DND-41 (cell line): Measurements from ENCODE around the gene POU6F2.

ENCODE experiments used
- ATAC-seq: fragments of 200-7000 bp; cut with Tn5 transposase; 3 replicates; pipeline ENCODE4 v1.9.1; 2021; ENCODE audit warnings: low read depth; ENCODE audit not compliant: insufficient read depth
- DNase-seq: peaks from one replicate; pipeline ENCODE4 v3.0.0-alpha.2; 2020
- H2AFZ ChIP-seq: 2 replicates; pipeline ENCODE4 v1.6.0; 2012; ENCODE audit warnings: low read depth, low read length
- H3K27ac ChIP-seq: 2 replicates; pipeline ENCODE4 v1.5.1; 2012; ENCODE audit warnings: low read length, inconsistent platforms
- H3K27me3 ChIP-seq: fragments of 200-600 bp; sonication (generic); 2 replicates; pipeline ENCODE4 v1.6.0; 2012; ENCODE audit warnings: low read length, mild to moderate bottlenecking, inconsistent platforms; ENCODE audit not compliant: insufficient read depth, poor library complexity
- H3K36me3 ChIP-seq: 2 replicates; pipeline ENCODE4 v1.5.1; 2012; ENCODE audit warnings: low read length, inconsistent platforms; ENCODE audit not compliant: insufficient read depth
- H3K4me1 ChIP-seq: 2 replicates; pipeline ENCODE4 v1.5.1; 2012; ENCODE audit warnings: mild to moderate bottlenecking, low read length; ENCODE audit not compliant: insufficient read depth
- H3K4me2 ChIP-seq: 2 replicates; pipeline ENCODE4 v1.6.0; 2012; ENCODE audit warnings: mild to moderate bottlenecking, moderate library complexity, low read length, inconsistent platforms; ENCODE audit not compliant: insufficient read depth
- H3K4me3 ChIP-seq, 2 experiments: fragments of 200-600 bp in 1 of 2; shearing (Covaris generic) in 1 of 2; 2 replicates each; pipeline ENCODE4 v1.5.1; 2012 to 2016; ENCODE audit warnings: inconsistent platforms in 2 of 2, low read length in 2 of 2, mild to moderate bottlenecking in 2 of 2, low read depth in 1 of 2, moderate library complexity in 1 of 2
- H3K79me2 ChIP-seq: 2 replicates; pipeline ENCODE4 v1.6.0; 2012; ENCODE audit warnings: low read length, inconsistent platforms; ENCODE audit not compliant: insufficient read depth
- H3K9ac ChIP-seq: 2 replicates; pipeline ENCODE4 v1.6.0; 2012; ENCODE audit warnings: low read depth, mild to moderate bottlenecking, inconsistent platforms, low read length, moderate library complexity
- H3K9me3 ChIP-seq: 2 replicates; pipeline ENCODE4 v1.5.1; 2012; ENCODE audit warnings: low read length, moderate library complexity, mild to moderate bottlenecking, inconsistent platforms; ENCODE audit not compliant: insufficient read depth, severe bottlenecking
- H4K20me1 ChIP-seq: 2 replicates; pipeline ENCODE4 v1.6.0; 2012; ENCODE audit warnings: low read length; ENCODE audit not compliant: insufficient read depth
- CTCF ChIP-seq: IDR thresholded peaks from 2 replicates; pipeline ENCODE4 v1.5.1; 2012; ENCODE audit warnings: borderline replicate concordance, low read length, moderate library complexity, mild to moderate bottlenecking; ENCODE audit not compliant: poor library complexity, severe bottlenecking; ENCODE audit errors: extremely low read depth
- EZH2 ChIP-seq: IDR thresholded peaks from 3 replicates; pipeline ENCODE4 v1.6.1; 2012; ENCODE audit warnings: borderline replicate concordance, low read depth, mild to moderate bottlenecking, moderate library complexity, low read length, inconsistent platforms; ENCODE audit not compliant: severe bottlenecking

POU6F2 gene

DNA sequence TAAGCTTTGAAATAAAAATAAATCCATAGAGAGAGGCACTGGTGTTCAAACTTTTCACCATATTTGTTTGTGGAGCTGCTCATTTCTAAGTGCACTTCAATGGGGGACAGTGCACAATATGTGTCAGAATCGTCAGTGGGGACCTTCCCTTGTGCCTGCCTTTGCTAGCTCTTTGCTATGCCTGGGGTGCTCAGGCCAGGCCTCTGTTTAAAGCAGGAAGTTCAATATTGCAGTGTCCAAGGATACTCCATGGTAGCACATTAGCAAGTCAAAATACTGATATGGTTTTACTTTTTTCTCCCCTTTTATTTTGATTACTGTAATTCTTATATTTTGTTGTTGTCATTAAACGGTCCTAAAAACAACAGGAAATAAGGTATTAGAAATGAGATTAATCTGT is 113.4 kb downstream of the POU6F2 start:
- Histone ChIP-seq H3K9me3 (no peaks in the 10 kb centered on the region), H3K27ac (no peak overlapping the region), H3K27me3 (peaks cover 3% of the 10 kb centered on the region), H3K4me3 (no peak overlapping the region), H2AFZ (no peak overlapping the region), H4K20me1 (no peaks in the 10 kb centered on the region), H3K4me1 (no peaks in the 10 kb centered on the region), H3K9ac (no peak overlapping the region), H3K4me2 (no peak overlapping the region), H3K79me2 (no peaks in the 10 kb centered on the region), H3K36me3 (no peaks in the 10 kb centered on the region)
- no peak for TF ChIP-seq CTCF
- no peak for TF ChIP-seq EZH2
- DNase-seq (no peak), ATAC-seq (no peak)

GRCh38 chr7:39091774-39092173 is 114.1 kb downstream of the POU6F2 start:
- Histone ChIP-seq H3K36me3 (no peaks in the 10 kb centered on the region), H3K79me2 (no peaks in the 10 kb centered on the region), H4K20me1 (no peaks in the 10 kb centered on the region), H3K4me3 (no peak overlapping the region), H3K4me1 (no peaks in the 10 kb centered on the region), H3K27ac (no peak overlapping the region), H2AFZ (no peak overlapping the region), H3K4me2 (no peak overlapping the region), H3K9me3 (no peaks in the 10 kb centered on the region), H3K9ac (no peak overlapping the region), H3K27me3 (peaks cover 3% of the 10 kb centered on the region)
- no peak for TF ChIP-seq EZH2
- no peak for TF ChIP-seq CTCF
- ATAC-seq (no peak), DNase-seq (no peak)

DNA sequence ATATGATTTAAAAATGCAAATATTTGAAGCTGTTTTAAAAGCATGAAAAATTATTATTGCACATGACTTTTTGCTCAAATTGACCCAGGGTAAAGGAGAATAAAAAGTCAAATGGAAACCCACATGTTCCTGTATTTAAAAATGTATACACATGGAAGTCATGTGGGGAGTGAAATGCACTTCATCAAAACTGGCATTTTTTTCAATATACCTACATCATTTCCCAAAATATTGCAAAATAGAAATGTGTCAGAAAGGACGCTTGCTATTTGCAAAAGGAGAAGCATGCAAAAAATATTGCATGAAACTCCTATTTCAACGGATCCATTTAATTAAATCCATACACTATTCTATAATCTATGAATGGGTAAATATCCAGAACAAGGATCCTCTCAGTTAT is 117.0 kb downstream of the POU6F2 start:
- no peak overlapping the region for H3K4me3 ChIP-seq
- no peaks in the 10 kb centered on the region for H3K4me1 ChIP-seq
- H3K27me3 ChIP-seq, result no peaks in the 10 kb centered on the region
- no peak overlapping the region for H3K27ac ChIP-seq
- no peaks in the 10 kb centered on the region for H3K9me3 ChIP-seq
- no peak for DNase-seq
- no peak overlapping the region for H2AFZ ChIP-seq
- no peak overlapping the region for H3K9ac ChIP-seq
- ATAC-seq, result no peak
- no peak for TF ChIP-seq CTCF
- TF ChIP-seq EZH2, result no peak
- no peaks in the 10 kb centered on the region for H4K20me1 ChIP-seq
- no peak overlapping the region for H3K4me2 ChIP-seq
- H3K36me3 ChIP-seq, result no peaks in the 10 kb centered on the region
- H3K79me2 ChIP-seq, result no peaks in the 10 kb centered on the region
